Tibial artery (tissue), 4 donors: Measurements from ENCODE around the gene ETV5.

Experiments
- DNase-seq, 2 donors: peaks; one replicate each; pipeline ENCODE4 v3.0.0-alpha.2; 2019
- H3K27ac ChIP-seq, 2 donors: fragments of 200-600 bp; sonication (generic) in 1 of 2; 1 replicate in 1 of 2; 2 replicates in 1 of 2; pipeline ENCODE4 v1.5.1; 2018 to 2019; ENCODE audit warnings: mild to moderate bottlenecking in 1 of 2
- H3K27me3 ChIP-seq, 2 donors: fragments of 200-600 bp; sonication (generic) in 1 of 2; one replicate each; pipeline versions ENCODE4 v1.5.1 to v1.6.0; 2016 to 2019
- H3K36me3 ChIP-seq, 3 donors: fragments of 200-600 bp; sonication (generic) in 2 of 3; one replicate each; pipeline ENCODE4 v1.5.1; 2016 to 2019; ENCODE audit warnings: mild to moderate bottlenecking in 2 of 3
- H3K4me1 ChIP-seq, 4 donors: fragments of 200-600 bp; sonication (generic) in 2 of 4; 1 replicate in 3 of 4; 2 replicates in 1 of 4; pipeline ENCODE4 v1.5.1; 2016 to 2019
- H3K4me3 ChIP-seq, 2 donors: fragments of 200-600 bp; sonication (generic) in 1 of 2; 1 replicate in 1 of 2; 2 replicates in 1 of 2; pipeline ENCODE4 v1.5.1; 2018 to 2019; ENCODE audit warnings: mild to moderate bottlenecking in 2 of 2
- H3K9me3 ChIP-seq, 3 donors: fragments of 200-600 bp; sonication (generic) in 1 of 3; one replicate each; pipeline ENCODE4 v1.5.1; 2016 to 2019
- CTCF ChIP-seq, 2 experiments: fragments of 200-600 bp in 1 of 2; fragments of 450-650 bp in 1 of 2; IDR thresholded peaks; one replicate each; pipeline ENCODE4 v1.5.1; 2017 to 2019; ENCODE audit warnings: antibody characterized with exemption in 2 of 2, mild to moderate bottlenecking in 1 of 2, moderate library complexity in 1 of 2
- intact Hi-C: fragments of 100-400 bp; cut with DNase I; formaldehyde crosslinking; loops from one replicate; pipeline ENCODE4 v1.15.0; 2023; ENCODE audit warnings: low total_unique reads

ETV5 gene

GRCh38 chr3:186046838-186047237 is 62.1 kb downstream of the ETV5 start:
- intact Hi-C loops: no loop called here
- Histone ChIP-seq H3K27ac (no peak overlapping the region), H3K4me1 (no peaks in the 10 kb centered on the region), H3K9me3 (no peaks in the 10 kb centered on the region), H3K36me3 (peaks cover 37 to 44% (median 37%) of the 10 kb centered on the region in 3 donors), H3K4me3 (no peak overlapping the region), H3K27me3 (no peaks in the 10 kb centered on the region)
- no peak for DNase-seq
- TF ChIP-seq CTCF (IDR thresholded peaks at IDR 0.05): no peak

- Histone ChIP-seq H3K4me1 (no peaks in the 10 kb centered on the region), H3K36me3 (peaks cover 20 to 31% (median 24%) of the 10 kb centered on the region in 3 donors), H3K4me3 (no peak overlapping the region), H3K27ac (no peak overlapping the region), H3K9me3 (no peaks in the 10 kb centered on the region), H3K27me3 (no peaks in the 10 kb centered on the region)
- no peak for DNase-seq
- intact Hi-C loops: no loop called here
- TF ChIP-seq CTCF (IDR thresholded peaks at IDR 0.05): no peak
These were observed 63.9 kb downstream of the ETV5 start for GRCh38 chr3:186044968-186045367.

- intact Hi-C loops: no loop called here
- Histone ChIP-seq H3K9me3 (no peaks in the 10 kb centered on the region), H3K36me3 (peaks cover 18 to 25% (median 21%) of the 10 kb centered on the region in 3 donors), H3K27ac (no peak overlapping the region), H3K4me3 (no peak overlapping the region), H3K27me3 (no peaks in the 10 kb centered on the region), H3K4me1 (no peaks in the 10 kb centered on the region)
- DNase-seq: no peak
- TF ChIP-seq CTCF (IDR thresholded peaks at IDR 0.05): no peak
These were observed 64.5 kb downstream of the ETV5 start for GRCh38 chr3:186044427-186044826.

GRCh38 chr3:186042521-186043202 is 66.2 kb downstream of the ETV5 start:
- intact Hi-C loops: no loop called here
- peaks cover 0 to 9% (median 9%) of the 10 kb centered on the region in 3 donors for H3K9me3 ChIP-seq
- no peak for DNase-seq
- H3K27ac ChIP-seq: no peak overlapping the region
- TF ChIP-seq CTCF (IDR thresholded peaks at IDR 0.05): no peak
- no peaks in the 10 kb centered on the region for H3K27me3 ChIP-seq
- H3K36me3 ChIP-seq: peaks cover 3 to 10% (median 4%) of the 10 kb centered on the region in 3 donors
- no peaks in the 10 kb centered on the region for H3K4me1 ChIP-seq
- H3K4me3 ChIP-seq: no peak overlapping the region

GRCh38 chr3:186042036-186042435 is 66.9 kb downstream of the ETV5 start:
- no peak overlapping the region for H3K27ac ChIP-seq
- intact Hi-C loops: no loop called here
- TF ChIP-seq CTCF (IDR thresholded peaks at IDR 0.05): no peak

More at GRCh38 chr3:186042036-186042435, 66.9 kb downstream of the ETV5 start:
- H3K9me3 ChIP-seq: peaks cover 0 to 9% (median 9%) of the 10 kb centered on the region in 3 donors
- no peaks in the 10 kb centered on the region for H3K27me3 ChIP-seq
- peaks cover 0 to 4% (median 3%) of the 10 kb centered on the region in 3 donors for H3K36me3 ChIP-seq
- no peaks in the 10 kb centered on the region for H3K4me1 ChIP-seq
- no peak overlapping the region for H3K4me3 ChIP-seq
- no peak for DNase-seq
